Esophagus (tissue), 2 donors: ENCODE results near the gene LHX8. TPM values are rescaled to one million over a fixed set of nuclear protein-coding genes. Genes with fewer than 3 reads are reported as not detected.

Source experiments
- H3K27ac ChIP-seq, 2 donors: one replicate each; pipeline ENCODE4 v1.5.1; 2013; ENCODE audit warnings: low read depth in 2 of 2, mild to moderate bottlenecking in 2 of 2, inconsistent platforms in 1 of 2, low read length in 1 of 2, moderate library complexity in 1 of 2
- H3K27me3 ChIP-seq, 2 donors: one replicate each; pipeline ENCODE4 v1.6.1; 2013; ENCODE audit warnings: low read length in 2 of 2, control low read depth in 1 of 2, mild to moderate bottlenecking in 1 of 2; ENCODE audit not compliant: insufficient read depth in 2 of 2, control insufficient read depth in 1 of 2
- H3K36me3 ChIP-seq, 2 donors: one replicate each; pipeline ENCODE4 v1.6.1; 2013; ENCODE audit warnings: low read length in 1 of 2; ENCODE audit not compliant: control insufficient read depth in 2 of 2, insufficient read depth in 2 of 2
- H3K4me1 ChIP-seq, 2 donors: one replicate each; pipeline ENCODE4 v1.6.1; 2013; ENCODE audit warnings: low read length in 1 of 2; ENCODE audit not compliant: control insufficient read depth in 2 of 2, insufficient read depth in 2 of 2
- H3K4me3 ChIP-seq, 2 donors: one replicate each; pipeline ENCODE4 v1.5.1; 2013; ENCODE audit warnings: low read length in 2 of 2, mild to moderate bottlenecking in 2 of 2, low read depth in 1 of 2, moderate library complexity in 1 of 2
- H3K9me3 ChIP-seq, 2 donors: one replicate each; pipeline ENCODE4 v1.6.1; 2013; ENCODE audit warnings: mild to moderate bottlenecking in 2 of 2, low read depth in 1 of 2, low read length in 1 of 2, moderate library complexity in 1 of 2; ENCODE audit not compliant: control insufficient read depth in 2 of 2, insufficient read depth in 1 of 2
- WGBS, 2 donors: extraction: QIAGEN DNeasy Blood & Tissue Kit; methylation state at CpG; one replicate each; pipeline ENCODE4 v1.1.7; 2013; 5-methylcytosine and 5-hydroxymethylcytosine counted together
- polyA plus RNA-seq, 2 donors: library from polyadenylated mRNA; stranded (reverse); fragments of 200-250 nt; gene quantifications; one replicate each; pipeline ENCODE4 v1.2.3, GENCODE V29; 2013
- donor health status: healthy with polysubstance abuse.
- donor health status: Bipolar disorder and iron deficiency.

Gene LHX8
- polyA plus RNA-seq, 2 donors, result 0.08 to 0.28 TPM

- Histone ChIP-seq H3K36me3 (no peaks in the 10 kb centered on the region), H3K4me1 (no peaks in the 10 kb centered on the region), H3K27me3 (no peaks in the 10 kb centered on the region), H3K9me3 (no peaks in the 10 kb centered on the region), H3K27ac (no peak overlapping the region), H3K4me3 (no peak overlapping the region)
- WGBS, 2 donors, result 62 to 63% methylated on average over 1 of the region's 1 CpG
These were observed 64.0 kb downstream of the LHX8 start for GRCh38 chr1:75198163-75198562.

- 35 to 50% methylated on average over 1 of the region's 1 CpG for WGBS, 2 donors
These were observed 64.6 kb downstream of the LHX8 start for GRCh38 chr1:75198761-75199160.

GRCh38 chr1:75202751-75203150, 68.6 kb downstream of the LHX8 start:
- H3K36me3 ChIP-seq, result no peaks in the 10 kb centered on the region
- no peaks in the 10 kb centered on the region for H3K4me1 ChIP-seq
- WGBS, 2 donors, result 78 to 89% methylated on average over 4 of the region's 4 CpGs
- no peaks in the 10 kb centered on the region for H3K9me3 ChIP-seq
- H3K27me3 ChIP-seq, result peaks cover 0 to 2% of the 10 kb centered on the region in 2 donors
- H3K4me3 ChIP-seq, result no peak overlapping the region
- H3K27ac ChIP-seq, result no peak overlapping the region

More at GRCh38 chr1:75198761-75199160, 64.6 kb downstream of the LHX8 start:
- Histone ChIP-seq H3K4me3 (no peak overlapping the region), H3K4me1 (no peaks in the 10 kb centered on the region), H3K27ac (no peak overlapping the region), H3K27me3 (no peaks in the 10 kb centered on the region), H3K9me3 (no peaks in the 10 kb centered on the region), H3K36me3 (no peaks in the 10 kb centered on the region)

- H3K4me1 ChIP-seq, result no peaks in the 10 kb centered on the region
- H3K27me3 ChIP-seq, result peaks cover 0 to 2% of the 10 kb centered on the region in 2 donors
- WGBS, 2 donors, result 24 to 27% methylated on average over 8 of the region's 8 CpGs
- no peaks in the 10 kb centered on the region for H3K9me3 ChIP-seq
- H3K4me3 ChIP-seq, result no peak overlapping the region
- H3K27ac ChIP-seq, result no peak overlapping the region
- H3K36me3 ChIP-seq, result no peaks in the 10 kb centered on the region
These were observed 69.5 kb downstream of the LHX8 start for GRCh38 chr1:75203415-75204277.

- no peaks in the 10 kb centered on the region for H3K4me1 ChIP-seq
- H3K27ac ChIP-seq, result no peak overlapping the region
- no peaks in the 10 kb centered on the region for H3K9me3 ChIP-seq
- no peaks in the 10 kb centered on the region for H3K36me3 ChIP-seq
- no peak overlapping the region for H3K4me3 ChIP-seq
- H3K27me3 ChIP-seq, result peaks cover 0 to 2% of the 10 kb centered on the region in 2 donors
These were observed 74.7 kb downstream of the LHX8 start for GRCh38 chr1:75208862-75209261.
